GM08714 (cell line): Measurements from ENCODE around the gene HOXD11.
A peak's percentile ranks its signal among the peaks of the same experiment; 100 is the strongest.

Experiments used
- H3K4me3 ChIP-seq: fragments of 200-500 bp; sonication (Bioruptor generic); 2 replicates; pipeline ENCODE4 v1.5.1; 2014; ENCODE audit warnings: mild to moderate bottlenecking, low read length, inconsistent platforms
- ZNF274 ChIP-seq: IDR thresholded peaks from 2 replicates; pipeline ENCODE4 v1.6.1; 2012; ENCODE audit warnings: mild to moderate bottlenecking, low read depth, low read length

Gene HOXD11

GRCh38 chr2:176140513-176141317, 33.6 kb downstream of the HOXD11 start:
- peak overlapping the region; percentile 41; the same call in 1 of the 2 replicates for H3K4me3 ChIP-seq
- TF ChIP-seq ZNF274: no peak

- no peak for TF ChIP-seq ZNF274
- no peak overlapping the region for H3K4me3 ChIP-seq
Measured at GRCh38 chr2:176142281-176142680, 35.2 kb downstream of the HOXD11 start.

DNA sequence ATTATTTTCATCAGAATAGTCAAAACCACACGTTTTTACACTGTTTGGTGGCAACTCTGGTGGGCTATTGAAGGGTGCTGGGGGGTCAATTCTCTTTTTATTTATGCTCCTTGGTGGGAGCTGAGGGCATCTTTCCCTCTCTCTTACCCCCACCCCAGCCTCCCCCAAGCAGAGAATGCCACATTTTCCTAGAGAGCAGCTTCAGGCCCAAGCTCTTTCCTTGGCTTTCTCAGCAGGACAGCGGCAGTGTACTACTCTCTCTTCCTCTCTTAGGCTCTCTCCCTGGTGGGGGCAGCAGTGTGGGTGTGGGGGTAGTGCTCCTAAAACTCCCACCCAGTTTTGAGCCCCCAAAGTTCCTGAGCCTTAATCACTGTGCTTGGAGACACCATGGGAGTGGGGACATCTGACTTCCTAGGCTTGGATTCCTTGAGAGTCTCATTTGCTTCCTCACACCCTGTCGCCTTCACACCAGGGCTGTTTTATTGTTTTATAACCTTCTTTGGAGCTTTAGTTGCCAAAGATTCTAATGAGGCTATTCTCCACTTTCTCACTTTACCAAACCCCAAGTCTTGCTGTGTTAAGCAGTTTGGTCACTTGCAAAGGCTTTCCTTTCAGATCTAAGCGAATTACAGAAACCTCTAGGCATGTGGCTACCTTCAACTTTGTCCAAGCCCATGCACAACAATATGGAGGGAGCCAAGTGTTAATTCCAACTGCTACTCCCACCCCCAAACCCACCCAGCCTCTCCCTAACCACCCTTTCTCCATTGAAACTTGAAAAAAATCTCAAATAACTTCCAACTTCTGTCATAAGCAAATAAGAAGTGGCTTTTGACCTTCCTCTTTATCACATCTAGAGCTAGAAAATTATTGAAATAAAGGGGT, 38.2 kb downstream of the HOXD11 start:
- TF ChIP-seq ZNF274: no peak
- H3K4me3 ChIP-seq: no peak overlapping the region

- no peak overlapping the region for H3K4me3 ChIP-seq
- no peak for TF ChIP-seq ZNF274
Measured at GRCh38 chr2:176146101-176146500, 39.0 kb downstream of the HOXD11 start.

GRCh38 chr2:176146645-176147044, 39.6 kb downstream of the HOXD11 start:
- no peak for TF ChIP-seq ZNF274
- no peak overlapping the region for H3K4me3 ChIP-seq

DNA sequence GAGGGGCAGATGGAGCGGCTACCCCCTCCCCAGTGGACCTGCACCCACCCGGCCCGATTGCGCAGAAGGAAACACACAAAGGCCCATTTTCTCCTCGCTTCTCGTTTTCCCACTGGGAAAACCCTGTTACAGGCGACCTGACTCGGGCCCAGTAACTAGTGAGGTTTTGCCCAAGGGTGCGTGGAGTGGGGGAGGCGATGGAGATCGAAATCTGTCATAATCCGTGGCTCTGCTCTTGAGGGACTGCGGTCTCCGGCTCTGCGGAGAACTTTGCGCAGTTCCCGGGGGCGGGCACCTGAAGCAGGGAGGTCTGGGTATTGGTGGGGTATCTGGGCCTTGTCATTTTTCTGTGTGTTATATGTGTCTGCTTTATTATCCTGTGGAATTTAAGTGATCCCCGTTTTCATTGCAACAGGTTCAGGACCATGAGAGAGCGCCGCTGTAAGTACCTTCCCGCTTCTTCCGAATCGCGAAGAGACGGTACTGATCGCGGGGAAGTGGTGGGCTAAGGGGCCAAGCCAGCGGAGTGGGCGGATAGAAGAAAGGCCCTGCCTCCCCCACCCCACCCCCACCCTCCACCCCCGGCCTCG, 40.2 kb downstream of the HOXD11 start:
- H3K4me3 ChIP-seq: no peak overlapping the region

DNA sequence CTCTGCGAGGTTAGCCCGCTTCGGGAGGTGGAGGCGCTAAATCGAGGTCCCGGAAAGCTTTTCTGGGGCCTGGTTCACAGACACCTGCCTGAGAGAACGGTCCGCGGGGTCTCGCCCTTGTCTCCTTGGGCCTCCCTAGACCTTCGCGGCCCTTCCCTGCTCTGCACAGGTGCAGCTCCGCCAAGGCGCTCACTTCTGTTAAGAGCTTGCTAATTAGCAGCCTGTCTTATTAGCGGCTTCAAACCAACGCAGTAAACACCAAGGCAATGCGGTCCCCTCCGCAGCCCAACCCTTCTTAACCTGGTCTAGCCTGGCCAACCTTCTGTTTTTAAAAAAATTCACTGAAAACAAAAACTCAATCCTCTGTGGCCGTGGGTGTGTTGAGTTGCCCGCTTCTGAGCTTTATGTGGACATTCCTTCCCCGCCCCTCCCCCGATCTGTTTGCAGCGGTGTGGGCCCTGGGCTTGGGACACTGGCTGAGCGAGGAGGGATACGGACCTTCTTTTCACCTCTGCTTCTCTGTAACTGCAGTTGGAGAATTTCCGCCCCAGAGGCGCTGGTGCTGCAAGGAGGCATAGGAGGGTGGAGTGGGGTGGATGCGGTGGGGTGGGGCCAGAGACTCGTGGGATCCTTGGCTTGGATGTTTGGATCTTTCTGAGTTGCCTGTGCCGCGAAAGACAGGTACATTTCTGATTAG, 40.9 kb downstream of the HOXD11 start:
- no peak overlapping the region for H3K4me3 ChIP-seq
- no peak for TF ChIP-seq ZNF274

More for the DNA sequence above, 40.2 kb downstream of the HOXD11 start:
- no peak for TF ChIP-seq ZNF274

- no peak overlapping the region for H3K4me3 ChIP-seq
- TF ChIP-seq ZNF274: no peak
Measured at GRCh38 chr2:176148751-176149421, 41.8 kb downstream of the HOXD11 start.

GRCh38 chr2:176149481-176149938, 42.4 kb downstream of the HOXD11 start:
- H3K4me3 ChIP-seq: no peak overlapping the region
- TF ChIP-seq ZNF274: no peak

DNA sequence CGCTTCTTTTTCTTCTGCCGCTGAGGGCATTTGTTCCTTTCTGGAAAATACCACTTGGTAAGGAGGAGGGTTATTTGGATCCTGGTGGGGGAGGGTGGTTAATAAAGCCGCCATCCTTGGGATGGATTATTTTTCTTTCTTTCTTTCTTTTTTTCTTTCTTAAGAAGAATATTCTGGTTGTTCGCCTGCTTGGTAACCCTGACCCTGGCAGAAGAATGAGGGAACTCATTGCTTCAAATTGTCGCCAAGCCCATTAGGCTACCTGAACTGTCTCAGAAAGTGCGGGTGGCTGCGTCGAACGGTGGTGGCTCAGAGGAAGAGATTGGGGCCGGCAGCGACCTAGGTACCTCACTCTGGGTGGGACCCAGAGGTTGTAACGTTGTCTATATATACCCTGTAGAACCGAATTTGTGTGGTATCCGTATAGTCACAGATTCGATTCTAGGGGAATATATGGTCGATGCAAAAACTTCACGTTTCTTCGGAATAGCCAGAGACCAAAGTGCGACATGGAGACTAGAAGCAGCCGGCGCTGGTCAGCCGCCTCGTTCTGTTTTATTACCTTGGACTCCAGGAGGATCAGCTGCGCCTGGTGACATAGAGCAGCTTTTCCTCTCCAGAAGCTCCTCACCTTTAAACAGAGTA, 43.0 kb downstream of the HOXD11 start:
- no peak overlapping the region for H3K4me3 ChIP-seq
- no peak for TF ChIP-seq ZNF274

DNA sequence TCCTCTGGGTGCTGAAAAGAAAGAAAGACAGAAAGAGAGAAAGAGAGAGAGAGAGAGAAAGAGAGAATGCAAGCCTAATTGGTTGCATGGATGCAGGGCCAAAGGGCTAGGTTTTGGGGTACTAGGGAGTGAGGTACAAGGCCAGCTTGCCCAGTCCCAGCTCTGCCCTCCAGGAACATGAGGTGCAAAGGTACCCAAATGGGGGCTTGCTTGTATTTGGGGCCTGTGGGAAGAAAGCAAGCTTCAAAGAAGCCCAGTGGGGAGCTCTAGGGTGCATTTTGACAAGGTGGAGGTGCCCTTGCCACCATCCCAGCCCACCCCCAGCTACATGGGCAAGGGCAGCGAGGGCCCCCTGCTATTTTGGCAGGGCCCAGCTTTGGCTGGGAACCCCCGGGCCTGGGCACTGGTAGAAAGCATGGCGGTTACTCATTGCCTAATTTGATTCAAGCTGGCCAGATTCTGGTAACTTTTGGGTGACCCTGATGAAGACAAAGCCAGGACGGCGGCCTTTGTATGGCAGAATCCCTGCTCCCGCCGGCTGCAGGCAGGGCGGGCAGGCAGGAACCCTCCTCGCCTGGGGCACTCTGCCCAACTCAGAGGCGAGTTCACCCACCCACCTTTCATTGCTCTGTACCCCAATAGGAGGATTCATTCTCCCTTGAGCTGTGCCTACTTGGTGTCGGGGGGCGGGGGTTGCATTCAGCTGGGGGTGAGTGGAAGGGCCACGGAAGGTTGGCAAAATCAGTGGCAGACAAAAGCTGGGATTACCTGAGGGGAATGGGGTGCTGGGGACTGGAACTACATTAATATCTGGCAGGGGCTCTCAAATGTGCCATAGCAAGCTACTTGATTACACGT, 43.7 kb downstream of the HOXD11 start:
- H3K4me3 ChIP-seq: no peak overlapping the region
- no peak for TF ChIP-seq ZNF274

DNA sequence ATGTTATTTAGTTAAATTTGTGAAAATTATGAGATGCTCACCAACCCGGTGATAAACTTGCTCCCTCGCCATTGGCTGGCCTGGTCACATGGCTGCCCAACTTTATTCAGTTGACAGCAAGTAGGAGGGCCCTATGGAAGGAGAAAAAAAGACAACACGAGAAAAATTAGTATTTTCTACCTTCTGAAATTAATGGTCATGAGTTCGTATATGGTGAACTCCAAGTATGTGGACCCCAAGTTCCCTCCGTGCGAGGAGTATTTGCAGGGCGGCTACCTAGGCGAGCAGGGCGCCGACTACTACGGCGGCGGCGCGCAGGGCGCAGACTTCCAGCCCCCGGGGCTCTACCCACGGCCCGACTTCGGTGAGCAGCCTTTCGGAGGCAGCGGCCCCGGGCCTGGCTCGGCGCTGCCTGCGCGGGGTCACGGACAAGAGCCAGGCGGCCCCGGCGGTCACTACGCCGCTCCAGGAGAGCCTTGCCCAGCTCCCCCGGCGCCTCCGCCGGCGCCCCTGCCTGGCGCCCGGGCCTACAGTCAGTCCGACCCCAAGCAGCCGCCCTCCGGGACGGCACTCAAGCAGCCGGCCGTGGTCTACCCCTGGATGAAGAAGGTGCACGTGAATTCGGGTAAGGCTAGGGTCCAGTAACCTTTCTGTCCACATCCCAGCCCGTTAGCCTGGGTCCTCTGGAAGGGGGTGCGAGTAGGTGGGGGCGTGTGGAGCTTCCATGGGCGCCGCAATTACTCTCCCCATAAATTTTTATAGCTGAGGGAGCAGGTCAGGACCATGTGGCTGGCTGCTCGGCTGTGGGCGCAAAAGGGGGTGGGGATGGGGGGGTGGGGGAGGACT, 44.6 kb downstream of the HOXD11 start, which contains the start of gene HOXD4:
TSS of gene HOXD4 (plus strand) at position 109 of the 846 bp plus-strand sequence. CDS start at position 193, 84 bp downstream.
- TF ChIP-seq ZNF274: no peak
- no peak within 1 kb of the TSS for H3K4me3 ChIP-seq
